Stromal cell of bone marrow (primary cell): Measurements from ENCODE around the gene KRTAP5-7.
"Not testable (repeated sequence)": the region's sequence is repeated elsewhere in the genome, so short reads cannot be mapped to it uniquely, and the experiment has no call there.

Experiments
- DNase-seq: peaks from one replicate; pipeline ENCODE4 v3.0.0-alpha.2; 2012; ENCODE audit warnings: low read depth

Gene KRTAP5-7

GRCh38 chr11:71532036-71532610, 5.1 kb downstream of the KRTAP5-7 start:
- no peak for DNase-seq

DNA sequence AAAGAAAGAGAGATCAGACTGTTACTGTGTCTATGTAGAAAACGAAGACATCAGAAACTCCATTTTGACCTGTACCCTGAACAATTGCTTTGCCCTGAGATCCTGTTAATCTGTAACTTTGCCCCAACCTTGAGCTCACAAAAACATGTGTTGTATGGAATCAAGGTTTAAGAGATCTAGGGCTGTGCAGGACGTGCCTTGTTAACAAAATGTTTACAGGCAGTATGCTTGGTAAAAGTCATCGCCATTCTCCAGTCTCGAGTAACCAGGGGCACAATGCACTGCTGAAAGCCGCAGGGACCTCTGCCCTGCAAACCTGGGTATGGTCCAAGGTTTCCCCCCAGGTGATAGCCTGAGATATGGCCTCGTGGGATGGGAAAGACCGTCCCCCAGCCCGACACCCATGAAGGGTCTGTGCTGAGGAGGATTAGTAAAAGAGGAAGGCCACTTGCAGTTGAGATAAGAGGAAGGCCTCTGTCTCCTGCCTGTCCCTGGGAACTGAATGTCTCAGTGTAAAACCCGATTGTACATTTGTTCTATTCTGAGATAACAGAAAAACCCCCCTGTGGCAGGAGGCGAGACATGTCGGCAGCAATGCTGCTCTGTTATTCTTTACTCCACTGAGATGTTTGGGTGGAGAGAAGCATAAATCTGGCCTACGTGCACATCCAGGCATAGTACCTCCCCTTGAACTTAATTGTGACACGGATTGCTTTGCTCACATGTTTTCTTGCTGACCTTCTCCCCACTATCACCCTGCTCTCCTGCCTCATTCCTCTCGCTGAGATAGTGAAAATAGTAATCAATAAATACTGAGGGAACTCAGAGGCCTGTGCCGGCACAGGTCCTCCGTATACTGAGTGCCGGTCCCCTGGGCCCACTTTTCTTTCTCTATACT, 7.9 kb downstream of the KRTAP5-7 start:
- DNase-seq = not testable (repeated sequence)

GRCh38 chr11:71535825-71536224, 8.8 kb downstream of the KRTAP5-7 start:
- no peak for DNase-seq

DNA sequence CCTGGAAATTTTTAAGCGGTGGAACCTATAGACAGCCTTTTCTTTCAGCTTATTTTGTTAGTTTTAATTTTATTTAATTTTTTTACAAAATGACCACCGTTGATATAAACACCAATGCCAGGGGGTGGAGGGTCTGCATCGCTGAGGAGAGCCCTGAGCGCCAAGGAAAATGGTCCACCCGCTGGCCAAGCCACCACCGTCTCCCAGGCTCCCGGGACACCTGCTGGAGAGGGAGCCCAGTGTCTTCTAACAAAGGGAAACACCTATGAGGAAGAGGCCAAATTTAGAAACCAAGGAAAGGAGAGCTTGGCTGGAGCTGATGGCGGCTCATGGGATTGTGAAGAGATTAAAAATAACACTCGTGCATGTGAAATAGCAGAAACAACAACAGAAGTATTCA, 10.5 kb downstream of the KRTAP5-7 start:
- DNase-seq = no peak

DNA sequence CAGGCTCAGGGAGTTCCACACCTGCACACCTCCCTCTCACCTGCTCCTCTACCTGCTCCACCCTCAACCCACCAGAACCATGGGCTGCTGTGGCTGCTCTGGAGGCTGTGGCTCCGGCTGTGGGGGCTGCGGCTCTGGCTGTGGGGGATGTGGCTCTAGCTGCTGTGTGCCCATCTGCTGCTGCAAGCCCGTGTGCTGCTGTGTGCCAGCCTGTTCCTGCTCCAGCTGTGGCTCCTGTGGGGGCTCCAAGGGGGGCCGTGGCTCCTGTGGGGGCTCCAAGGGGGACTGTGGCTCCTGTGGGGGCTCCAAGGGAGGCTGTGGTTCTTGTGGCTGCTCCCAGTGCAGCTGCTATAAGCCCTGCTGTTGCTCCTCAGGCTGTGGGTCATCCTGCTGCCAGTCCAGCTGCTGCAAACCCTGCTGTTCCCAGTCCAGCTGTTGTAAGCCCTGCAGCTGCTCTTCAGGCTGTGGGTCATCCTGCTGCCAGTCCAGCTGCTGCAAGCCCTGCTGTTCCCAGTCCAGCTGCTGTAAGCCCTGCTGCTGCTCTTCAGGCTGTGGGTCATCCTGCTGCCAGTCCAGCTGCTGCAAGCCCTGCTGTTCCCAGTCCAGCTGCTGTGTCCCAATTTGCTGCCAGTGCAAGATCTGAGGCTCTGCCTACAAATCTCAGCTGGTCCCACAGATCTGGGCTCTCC, 11.1 kb downstream of the KRTAP5-7 start, which contains the start of gene KRTAP5-8:
Gene KRTAP5-8, plus strand, starts transcription at position 49 of the 689 bp plus-strand sequence. Its CDS starts 31 bp downstream, at position 80.
- DNase-seq = not testable (repeated sequence)

DNA sequence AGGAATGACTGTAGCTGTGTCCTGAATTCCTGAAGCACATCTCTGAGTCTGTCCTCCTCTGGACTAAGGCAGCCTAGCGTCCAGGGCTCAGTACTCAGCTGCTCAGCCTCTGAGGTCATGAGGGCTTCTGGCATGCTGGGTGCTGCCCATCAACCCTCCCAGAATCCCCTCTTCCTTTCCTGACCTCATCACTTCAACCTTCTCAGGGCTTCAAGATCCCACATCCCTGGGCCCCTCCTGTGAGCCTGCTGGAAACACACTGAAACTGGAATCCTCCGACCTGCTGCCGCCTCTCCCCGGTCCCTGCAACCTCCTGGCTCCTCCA, 11.6 kb downstream of the KRTAP5-7 start:
- DNase-seq = no peak

DNA sequence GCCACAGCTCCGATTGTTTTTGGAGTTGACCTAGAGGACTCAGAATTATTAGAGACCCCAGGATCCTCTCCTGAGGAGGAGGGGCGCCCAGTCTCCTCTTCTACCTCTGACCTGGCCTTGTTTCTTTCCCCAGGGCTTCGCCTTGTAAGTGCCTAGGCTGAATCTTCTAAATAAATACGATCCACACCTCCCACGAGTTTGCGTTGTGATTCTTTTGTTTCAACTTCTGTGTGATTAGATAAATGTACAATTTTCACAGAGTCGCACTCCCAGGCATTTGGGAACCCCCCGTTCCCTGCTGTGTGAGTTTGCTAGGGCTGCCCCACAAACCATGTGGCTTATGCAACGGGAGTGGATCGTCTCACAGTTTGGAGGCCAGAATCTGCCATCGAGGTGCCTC, 11.9 kb downstream of the KRTAP5-7 start:
- no peak for DNase-seq

DNA sequence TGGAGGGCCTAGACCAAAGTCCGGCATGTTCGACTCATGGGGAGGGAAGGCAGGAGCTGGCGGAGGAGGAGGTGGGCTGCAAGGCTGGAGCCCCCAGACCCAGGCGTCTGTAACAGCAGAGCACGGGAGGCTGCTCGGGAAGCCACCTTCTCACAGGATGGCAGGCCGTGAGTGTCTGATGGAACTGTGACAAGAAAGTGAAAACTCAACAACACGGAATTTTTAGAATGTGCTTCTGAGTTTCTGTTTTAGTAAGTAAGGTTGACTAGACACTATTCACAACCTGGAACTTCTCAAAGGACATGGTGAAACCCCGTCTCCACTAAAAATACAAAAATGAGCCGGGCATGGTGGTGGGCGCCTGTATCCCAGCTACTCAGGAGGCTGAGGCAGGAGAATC, 12.9 kb downstream of the KRTAP5-7 start:
- DNase-seq = not testable (repeated sequence)

DNA sequence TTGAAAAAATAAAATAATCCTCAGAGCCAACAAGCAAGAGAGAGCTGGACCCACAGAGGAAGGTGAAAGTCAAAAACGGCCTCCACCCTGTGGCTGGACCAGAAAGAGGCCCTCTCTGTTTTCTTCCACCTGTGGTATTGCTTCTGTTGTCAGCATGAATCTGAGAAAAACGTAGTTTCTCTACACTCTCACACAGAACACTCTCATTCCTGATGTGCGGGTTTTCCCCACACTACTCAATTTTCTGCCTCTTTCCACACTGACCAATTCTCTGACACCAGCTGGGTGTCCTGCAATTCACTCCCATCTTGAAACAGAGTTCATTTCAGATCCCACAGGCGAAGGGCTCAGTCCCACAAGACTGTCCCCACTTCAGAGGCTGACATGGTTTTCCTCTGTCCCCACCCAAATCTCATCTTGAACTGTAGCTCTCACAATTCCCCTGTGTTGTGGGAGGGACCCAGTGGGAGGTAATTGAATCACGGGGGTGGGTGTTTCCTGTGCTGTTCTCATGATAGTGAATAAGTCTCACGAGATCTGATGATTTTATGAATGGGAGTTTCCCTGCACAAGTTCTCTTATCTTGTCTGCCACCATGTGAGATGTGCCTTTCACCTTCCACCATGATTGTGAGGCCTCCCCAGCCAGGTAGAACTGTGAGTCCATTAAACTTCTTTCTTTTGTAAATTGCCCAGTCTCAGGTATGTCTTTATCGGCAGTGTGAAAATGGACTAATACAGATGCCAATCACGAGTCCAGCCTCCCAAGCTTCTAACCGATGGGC, 13.6 kb downstream of the KRTAP5-7 start:
- not testable (repeated sequence) for DNase-seq

DNA sequence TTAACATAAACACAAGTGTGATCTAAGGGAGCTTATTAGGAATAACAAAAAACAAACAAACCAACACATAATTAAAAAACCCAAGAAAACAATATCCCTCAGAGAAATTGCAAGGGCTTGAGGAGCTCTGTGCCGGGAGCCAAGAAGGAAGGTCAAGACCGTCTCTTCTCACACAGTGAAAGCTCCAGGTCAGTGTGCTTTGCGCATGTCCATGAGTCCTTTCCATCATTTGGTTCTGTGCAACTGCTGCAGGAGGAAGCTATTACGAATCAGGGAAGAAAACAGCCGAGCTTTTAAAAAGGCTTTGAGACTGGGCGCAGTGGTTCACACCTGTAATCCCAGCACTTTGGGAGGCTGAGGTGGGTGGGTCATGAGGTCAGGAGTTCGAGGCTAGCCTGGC, 15.3 kb downstream of the KRTAP5-7 start:
- no peak for DNase-seq

DNA sequence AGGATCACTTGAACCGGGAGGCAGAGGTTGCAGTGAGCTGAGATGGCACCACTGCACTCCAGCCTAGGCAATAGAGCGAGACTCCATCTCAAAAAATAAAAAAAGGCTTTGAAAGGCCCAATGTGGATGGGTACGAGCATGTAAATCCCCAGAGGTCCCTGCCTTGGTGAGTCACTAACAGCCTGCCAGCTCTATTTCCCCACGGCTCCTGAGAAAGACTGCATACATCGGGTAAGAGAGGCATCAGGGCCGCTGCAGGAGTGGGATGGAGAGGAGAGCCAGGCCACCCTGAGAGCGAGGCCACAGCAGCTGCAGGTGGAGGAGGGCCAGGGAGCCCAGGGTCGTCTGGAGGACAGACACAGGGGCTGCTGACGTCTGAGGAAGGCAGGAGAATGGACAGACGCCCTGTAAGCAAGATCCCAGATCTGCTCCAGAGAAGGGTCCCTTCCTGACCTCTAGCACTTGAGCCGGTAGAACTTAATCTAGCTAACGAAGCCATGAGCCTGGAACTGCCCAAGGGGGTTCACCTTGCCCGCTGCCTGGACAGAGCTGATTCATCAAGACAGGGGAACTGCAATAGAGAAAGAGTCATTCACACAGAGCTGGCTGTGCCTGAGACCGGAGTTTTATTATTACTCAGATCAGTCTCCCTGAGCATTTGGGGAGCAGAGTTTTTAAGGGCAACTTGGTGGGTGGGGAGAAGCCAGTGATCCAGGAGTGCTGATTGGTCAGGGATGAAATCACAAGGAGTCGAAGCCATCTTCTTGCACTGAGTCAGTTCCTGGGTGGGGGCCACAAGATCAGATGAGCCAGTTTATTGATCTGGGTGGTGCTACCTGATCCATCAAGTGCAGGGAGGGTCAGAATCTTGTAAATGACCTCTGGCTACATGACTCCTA, 16.1 kb downstream of the KRTAP5-7 start:
- peak; percentile 4 for DNase-seq

DNA sequence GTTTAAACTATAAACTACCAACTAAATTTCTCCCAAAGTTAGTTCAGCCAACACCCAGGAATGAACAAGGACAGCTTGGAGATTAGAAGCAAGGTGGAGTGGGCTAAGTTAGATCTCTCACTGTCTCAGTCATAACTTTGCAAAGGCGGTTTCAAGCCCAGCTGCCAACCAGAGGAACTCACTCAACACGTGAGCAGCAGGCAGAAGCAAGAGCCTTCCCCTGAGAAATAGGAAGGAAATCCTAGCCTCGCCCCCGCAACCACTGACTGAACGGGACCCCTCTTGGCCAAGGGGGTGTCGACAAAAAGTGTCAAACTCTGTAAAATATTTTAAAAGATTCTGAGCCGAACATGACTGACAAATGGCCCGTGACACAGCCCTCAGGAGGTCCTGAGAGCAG, 16.8 kb downstream of the KRTAP5-7 start:
- no peak for DNase-seq

GRCh38 chr11:71544525-71545214, 17.6 kb downstream of the KRTAP5-7 start:
- DNase-seq = no peak

GRCh38 chr11:71545405-71545966, 18.4 kb downstream of the KRTAP5-7 start:
- DNase-seq = no peak

DNA sequence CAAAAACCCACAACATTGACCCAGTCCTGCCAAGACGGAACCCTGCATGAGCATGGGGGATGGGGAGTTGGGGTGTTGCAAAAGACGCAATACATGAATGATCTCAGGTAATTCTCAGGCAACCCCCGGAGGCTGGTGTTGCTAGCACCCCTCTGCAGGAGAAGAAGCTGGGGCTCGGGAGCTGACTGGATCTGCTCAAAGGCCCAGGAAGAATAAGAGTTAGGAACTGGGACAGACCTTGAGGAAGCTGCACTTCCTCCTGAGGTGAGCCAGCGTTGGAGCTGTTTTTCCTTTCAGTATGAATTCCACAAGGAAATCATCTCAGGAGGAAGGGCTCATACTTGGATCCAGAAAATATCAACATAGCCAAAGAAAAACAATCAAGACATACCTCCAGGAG, 21.1 kb downstream of the KRTAP5-7 start, which contains the start of gene KRTAP5-9:
Gene KRTAP5-9, plus strand, starts transcription at position 301 of the 400 bp plus-strand sequence. CDS start 238 bp downstream, outside the sequence.
- DNase-seq = no peak

- DNase-seq = no peak
Measured at GRCh38 chr11:71548716-71549151, 21.7 kb downstream of the KRTAP5-7 start.

DNA sequence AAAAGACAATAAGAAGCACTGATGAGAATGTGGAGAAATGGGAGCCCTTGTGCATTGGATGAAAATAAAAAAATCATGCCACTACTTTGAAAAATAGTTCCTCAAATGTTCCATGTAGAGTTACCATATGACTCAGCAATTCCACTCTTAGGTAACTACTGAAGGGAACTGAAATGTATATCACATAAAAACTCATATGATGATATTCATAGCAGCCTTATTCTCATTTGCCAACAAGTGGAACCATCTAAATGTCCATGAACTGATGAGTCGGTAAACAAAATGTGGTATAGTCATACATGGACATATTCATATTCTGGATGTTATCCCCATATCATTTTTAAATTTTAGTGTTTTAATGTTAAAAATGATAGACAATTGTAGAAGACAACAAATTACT, 24.6 kb downstream of the KRTAP5-7 start:
- DNase-seq = no peak

GRCh38 chr11:71554996-71555395, 27.9 kb downstream of the KRTAP5-7 start:
- no peak for DNase-seq

DNA sequence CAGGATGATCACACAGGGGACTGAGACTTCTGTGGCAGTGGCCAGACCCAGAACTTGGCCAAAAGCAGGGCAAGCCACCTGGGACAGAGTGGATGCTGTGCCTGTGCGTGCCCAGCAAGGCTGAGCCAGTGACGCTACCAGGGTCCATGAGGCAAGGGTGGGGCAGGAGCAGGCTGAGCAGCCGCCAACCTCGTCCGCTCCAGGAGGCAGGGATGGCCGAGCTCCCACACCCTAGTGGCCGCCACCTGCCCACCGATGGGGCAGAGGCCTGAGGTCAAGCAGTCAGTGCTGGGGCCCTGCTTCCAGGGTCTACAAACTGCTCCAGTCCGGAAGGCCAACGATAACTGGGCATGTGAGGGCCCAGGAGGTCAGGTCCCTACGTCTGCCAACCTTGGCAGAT, 28.4 kb downstream of the KRTAP5-7 start:
- no peak for DNase-seq

DNA sequence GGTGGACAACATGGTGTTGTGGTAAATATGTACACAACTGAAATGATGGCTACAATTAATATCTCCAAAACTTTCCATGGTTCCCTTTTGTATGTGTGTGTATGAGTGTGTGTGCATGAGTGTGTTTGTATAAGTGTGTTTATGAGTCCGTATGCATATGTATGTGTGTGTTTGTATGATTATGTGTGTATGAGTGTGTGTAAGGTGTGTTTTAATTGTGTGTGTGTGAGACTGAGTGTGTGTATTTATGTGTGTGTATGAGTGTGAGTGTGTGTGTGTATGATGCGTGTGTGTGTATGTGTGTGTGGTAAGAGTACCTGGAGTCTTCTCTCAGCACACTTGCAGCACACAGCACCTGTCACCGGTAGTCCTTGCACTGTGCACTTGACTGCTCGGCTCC, 29.0 kb downstream of the KRTAP5-7 start:
- no peak for DNase-seq
